HepG2 (cell line): ENCODE measurements around the gene THRA. TPM values are rescaled to one million over a fixed set of nuclear protein-coding genes. Genes with fewer than 3 reads are reported as not detected.

Experiments used
- CBFB ChIP-seq: sonication (generic); formaldehyde crosslinking; IDR thresholded peaks from 2 replicates; pipeline ENCODE4 v1.4.0; 2020; ENCODE audit warnings: missing genetic modification reagents
- CBX1 ChIP-seq: IDR thresholded peaks from one replicate; pipeline ENCODE4 v1.6.1; 2016; ENCODE audit warnings: antibody characterized with exemption, low read depth
- EEA1 ChIP-seq: sonication (generic); formaldehyde crosslinking; IDR thresholded peaks from 2 replicates; pipeline ENCODE4 v1.5.1; 2020; ENCODE audit warnings: mild to moderate bottlenecking, missing genetic modification reagents, borderline replicate concordance
- GABPA ChIP-seq, 2 experiments: IDR thresholded peaks; 2 replicates each; pipeline ENCODE4 v1.6.1; 2011 to 2016; ENCODE audit warnings: low read depth in 2 of 2, low read length in 1 of 2, missing biosample characterization in 1 of 2, missing genetic modification characterization in 1 of 2
- IRF9 ChIP-seq: sonication (generic); formaldehyde crosslinking; IDR thresholded peaks from 2 replicates; pipeline ENCODE4 v1.8.0; 2022; ENCODE audit warnings: missing genetic modification reagents, mild to moderate bottlenecking, borderline replicate concordance
- KDM2A ChIP-seq: sonication (generic); formaldehyde crosslinking; IDR thresholded peaks from 2 replicates; pipeline ENCODE4 v1.4.0; 2020; ENCODE audit warnings: low read depth, missing genetic modification reagents, borderline replicate concordance
- MAFG ChIP-seq: sonication (generic); formaldehyde crosslinking; IDR thresholded peaks from 2 replicates; pipeline ENCODE4 v1.5.1; 2020; ENCODE audit warnings: mild to moderate bottlenecking, missing genetic modification reagents
- MATR3 ChIP-seq: sonication (generic); formaldehyde crosslinking; IDR thresholded peaks from 2 replicates; pipeline ENCODE4 v1.4.0; 2020; ENCODE audit warnings: missing genetic modification reagents
- MZF1 ChIP-seq: sonication (generic); formaldehyde crosslinking; IDR thresholded peaks from 2 replicates; pipeline ENCODE4 v1.8.1; 2023; ENCODE audit warnings: mild to moderate bottlenecking, missing genetic modification reagents, borderline replicate concordance
- POLR2AphosphoS5 ChIP-seq: IDR thresholded peaks from 2 replicates; pipeline ENCODE4 v1.6.1; 2012; ENCODE audit warnings: low read depth, low read length
- RARA ChIP-seq: IDR thresholded peaks from 2 replicates; pipeline ENCODE4 v1.6.1; 2016; ENCODE audit warnings: missing genetic modification reagents, missing compliant biosample characterization
- SATB2 ChIP-seq: sonication (generic); formaldehyde crosslinking; IDR thresholded peaks from 2 replicates; pipeline ENCODE4 v1.5.0; 2020; ENCODE audit warnings: missing genetic modification reagents
- SPEN ChIP-seq: sonication (generic); formaldehyde crosslinking; IDR thresholded peaks from 2 replicates; pipeline ENCODE4 v1.5.1; 2020; ENCODE audit warnings: low read depth, mild to moderate bottlenecking, missing genetic modification reagents
- TSC22D2 ChIP-seq: sonication (generic); formaldehyde crosslinking; IDR thresholded peaks from 2 replicates; pipeline ENCODE4 v1.5.1; 2020; ENCODE audit warnings: missing genetic modification reagents, mild to moderate bottlenecking, borderline replicate concordance
- ZBTB21 ChIP-seq: sonication (generic); formaldehyde crosslinking; IDR thresholded peaks from 2 replicates; pipeline ENCODE4 v1.4.0; 2020; ENCODE audit warnings: missing genetic modification reagents
- ZNF121 ChIP-seq: sonication (generic); formaldehyde crosslinking; IDR thresholded peaks from 2 replicates; pipeline ENCODE4 v1.5.0; 2020; ENCODE audit warnings: mild to moderate bottlenecking, missing genetic modification reagents
- ZNF230 ChIP-seq: sonication (generic); formaldehyde crosslinking; IDR thresholded peaks from 2 replicates; pipeline ENCODE4 v1.4.0; 2020; ENCODE audit warnings: mild to moderate bottlenecking, missing genetic modification reagents
- ZNF232 ChIP-seq: sonication (generic); formaldehyde crosslinking; IDR thresholded peaks from 2 replicates; pipeline ENCODE4 v1.4.0; 2020; ENCODE audit warnings: missing genetic modification reagents, borderline replicate concordance
- ZNF331 ChIP-seq: sonication (generic); formaldehyde crosslinking; IDR thresholded peaks from 2 replicates; pipeline ENCODE4 v1.4.0; 2020; ENCODE audit warnings: missing genetic modification reagents
- ZNF512B ChIP-seq: sonication (generic); formaldehyde crosslinking; IDR thresholded peaks from 2 replicates; pipeline ENCODE4 v1.5.1; 2020; ENCODE audit warnings: missing genetic modification reagents, mild to moderate bottlenecking, borderline replicate concordance
- ZNF552 ChIP-seq: sonication (generic); formaldehyde crosslinking; IDR thresholded peaks from 2 replicates; pipeline ENCODE4 v1.9.0; 2022; ENCODE audit warnings: missing genetic modification reagents, mild to moderate bottlenecking, borderline replicate concordance
- ZNF766 ChIP-seq: sonication (generic); formaldehyde crosslinking; IDR thresholded peaks from 2 replicates; pipeline ENCODE4 v1.5.0; 2020; ENCODE audit warnings: missing genetic modification reagents, borderline replicate concordance
- polyA plus RNA-seq, 8 experiments: library from polyadenylated mRNA; depleted of rRNA in 3 of 8; stranded (reverse) in 7 of 8; unstranded in 1 of 8; fragments of >200 nt; fragmentation: Illumina TruSeq in 4 of 8; extraction: Trizol in 4 of 8; gene quantifications; 2 replicates each; pipeline versions ENCODE4 v1.2.1 to v1.2.3, GENCODE V29; 2011 to 2016; ENCODE audit warnings: low read depth in 4 of 8, missing spikeins in 1 of 8, mixed read lengths in 1 of 8; ENCODE audit not compliant: insufficient read depth in 1 of 8
- total RNA-seq, 5 experiments: library from RNA; depleted of rRNA; stranded (reverse); fragments of >200 nt; fragmentation: Illumina TruSeq; extraction: Trizol; gene quantifications; 2 replicates each; pipeline ENCODE4 v1.2.3, GENCODE V29; 2016; ENCODE audit warnings: low read depth in 1 of 5

Gene THRA
- total and polyA plus RNA-seq, 2 of the 13 experiments (the other 11 are each of a cell fraction or from before 2014, with no cell fraction given) = 8.0 to 9.9 TPM

GRCh38 chr17:40026816-40027613 is 35.8 kb upstream of the THRA start (continued):
- TF ChIP-seq POLR2AphosphoS5 (no peak), MZF1 (CRISPR knock-in tag) (no peak), ZNF512B (CRISPR knock-in tag) (no peak), ZBTB21 (CRISPR knock-in tag) (no peak), SPEN (CRISPR knock-in tag) (peak; percentile 5; the same call in 1 of the 2 replicates), GABPA (IDR thresholded peaks at IDR 0.05; ENCODE audit: low read depth, low read length) (no peak), GABPA (CRISPR knock-in tag; IDR thresholded peaks at IDR 0.05; ENCODE audit: low read depth) (no peak), ZNF232 (CRISPR knock-in tag) (no peak), CBX1 (no peak), ZNF331 (peak; percentile 32; the same call in 1 of the 2 replicates), RARA (CRISPR knock-in tag) (no peak), EEA1 (no peak), ZNF230 (CRISPR knock-in tag) (no peak), ZNF552 (CRISPR knock-in tag) (no peak), ZNF766 (no peak), MAFG (CRISPR knock-in tag) (no peak), IRF9 (CRISPR knock-in tag) (no peak), TSC22D2 (CRISPR knock-in tag) (0 out of 2 replicates have a peak, but pooled peaks have one; percentile 51), ZNF121 (CRISPR knock-in tag) (no peak), KDM2A (peak; percentile 80), CBFB (CRISPR knock-in tag) (no peak), MATR3 (no peak), SATB2 (CRISPR knock-in tag) (no peak)
